22Rv1 (cell line): Measurements from ENCODE around the gene TNNT2.

Experiments
- ZFX ChIP-seq: fragments of 450-650 bp; IDR thresholded peaks from 2 replicates; pipeline ENCODE4 v1.6.1; 2017; ENCODE audit warnings: antibody characterized with exemption, borderline replicate concordance
- TF ChIP-seq, protein P1 (sequence below): fragments of 450-650 bp; IDR thresholded peaks from 2 replicates; pipeline ENCODE4 v1.5.1; 2017; ENCODE audit warnings: mild to moderate bottlenecking

DNA sequence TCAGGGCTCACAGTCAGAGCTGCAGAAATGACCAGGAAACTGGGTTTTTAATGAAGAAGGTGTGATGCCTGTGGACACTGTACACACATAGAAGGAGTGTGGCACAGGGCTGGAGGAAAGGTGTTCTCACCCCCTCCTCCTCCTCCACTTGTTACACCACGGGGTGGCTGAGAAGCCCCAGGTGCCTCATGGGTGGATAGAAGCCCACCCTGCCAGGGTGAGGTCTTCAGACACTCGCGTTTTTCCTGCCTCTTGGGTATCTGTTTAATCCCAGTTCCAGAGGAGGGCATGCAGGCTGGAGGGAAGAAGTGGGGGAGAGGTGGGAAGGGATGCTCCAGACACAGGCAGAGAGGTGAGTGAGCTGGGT, 31.3 kb upstream of the TNNT2 start:
- TF ChIP-seq, protein P1, sequence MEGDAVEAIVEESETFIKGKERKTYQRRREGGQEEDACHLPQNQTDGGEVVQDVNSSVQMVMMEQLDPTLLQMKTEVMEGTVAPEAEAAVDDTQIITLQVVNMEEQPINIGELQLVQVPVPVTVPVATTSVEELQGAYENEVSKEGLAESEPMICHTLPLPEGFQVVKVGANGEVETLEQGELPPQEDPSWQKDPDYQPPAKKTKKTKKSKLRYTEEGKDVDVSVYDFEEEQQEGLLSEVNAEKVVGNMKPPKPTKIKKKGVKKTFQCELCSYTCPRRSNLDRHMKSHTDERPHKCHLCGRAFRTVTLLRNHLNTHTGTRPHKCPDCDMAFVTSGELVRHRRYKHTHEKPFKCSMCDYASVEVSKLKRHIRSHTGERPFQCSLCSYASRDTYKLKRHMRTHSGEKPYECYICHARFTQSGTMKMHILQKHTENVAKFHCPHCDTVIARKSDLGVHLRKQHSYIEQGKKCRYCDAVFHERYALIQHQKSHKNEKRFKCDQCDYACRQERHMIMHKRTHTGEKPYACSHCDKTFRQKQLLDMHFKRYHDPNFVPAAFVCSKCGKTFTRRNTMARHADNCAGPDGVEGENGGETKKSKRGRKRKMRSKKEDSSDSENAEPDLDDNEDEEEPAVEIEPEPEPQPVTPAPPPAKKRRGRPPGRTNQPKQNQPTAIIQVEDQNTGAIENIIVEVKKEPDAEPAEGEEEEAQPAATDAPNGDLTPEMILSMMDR = no peak
- TF ChIP-seq ZFX = no peak
